GM19025 (cell line): ENCODE data around the gene TAB2.
"Not testable (repeated sequence)": the region's sequence is repeated elsewhere in the genome, so short reads cannot be mapped to it uniquely, and the experiment has no call there.

Experiments used
- ATAC-seq: cut with Tn5 transposase; IDR thresholded peaks from one replicate; pipeline ENCODE4 v1.9.1; 2021; ENCODE audit warnings: mild to moderate bottlenecking, low read depth, moderate library complexity; ENCODE audit not compliant: unreplicated experiment

TAB2 gene

GRCh38 chr6:149311766-149312165 lies 5.7 kb upstream of the TAB2 start:
- ATAC-seq = no peak

GRCh38 chr6:149313070-149313469 lies 4.4 kb upstream of the TAB2 start:
- ATAC-seq = no peak

GRCh38 chr6:149313861-149314260 lies 3.7 kb upstream of the TAB2 start:
- ATAC-seq = no peak

- ATAC-seq = no peak
Observed at GRCh38 chr6:149314325-149314905, 3.1 kb upstream of the TAB2 start.

GRCh38 chr6:149316108-149316727 lies 1.3 kb upstream of the TAB2 start:
- no peak for ATAC-seq

GRCh38 chr6:149316740-149317643 lies 520 bp upstream of the TAB2 start:
- ATAC-seq = peak; percentile 79

GRCh38 chr6:149318581-149319286 lies 1.2 kb downstream of the TAB2 start:
- no peak for ATAC-seq

GRCh38 chr6:149319422-149319821 lies 1.9 kb downstream of the TAB2 start:
- no peak for ATAC-seq

GRCh38 chr6:149320016-149320415 lies 2.5 kb downstream of the TAB2 start:
- ATAC-seq = not testable (repeated sequence)

GRCh38 chr6:149320796-149321195 lies 3.3 kb downstream of the TAB2 start:
- ATAC-seq = no peak

GRCh38 chr6:149323353-149323752 lies 5.8 kb downstream of the TAB2 start:
- ATAC-seq = no peak

GRCh38 chr6:149323925-149324324 lies 6.4 kb downstream of the TAB2 start:
- ATAC-seq = no peak

- ATAC-seq = no peak
Observed at GRCh38 chr6:149324428-149324827, 6.9 kb downstream of the TAB2 start.

- ATAC-seq = no peak
Observed at GRCh38 chr6:149325648-149326236, 8.2 kb downstream of the TAB2 start.

GRCh38 chr6:149327638-149328037 lies 10.1 kb downstream of the TAB2 start:
- ATAC-seq = no peak

- ATAC-seq = no peak
Observed at GRCh38 chr6:149328083-149328482, 10.6 kb downstream of the TAB2 start.

- ATAC-seq = no peak
Observed at GRCh38 chr6:149329529-149329928, 12.0 kb downstream of the TAB2 start.

GRCh38 chr6:149330133-149330532 lies 12.6 kb downstream of the TAB2 start:
- no peak for ATAC-seq

GRCh38 chr6:149331043-149331807 lies 13.7 kb downstream of the TAB2 start:
- no peak for ATAC-seq

- ATAC-seq = no peak
Observed at GRCh38 chr6:149331871-149332270, 14.4 kb downstream of the TAB2 start.
